Activated CD4-positive, alpha-beta T cell treated with anti-CD3 and anti-CD28 coated beads for 1 hour (primary cell): ENCODE measurements around the gene PIP5K1B.

Experiments
- DNase-seq: peaks from one replicate; pipeline ENCODE4 v3.0.0-alpha.2; 2020

PIP5K1B gene

GRCh38 chr9:68778635-68779034, 73.6 kb downstream of the PIP5K1B start:
- no peak for DNase-seq

- DNase-seq = peak; percentile 92
These were observed 74.7 kb downstream of the PIP5K1B start for GRCh38 chr9:68779558-68780379.

GRCh38 chr9:68780380-68780712, 75.3 kb downstream of the PIP5K1B start:
- no peak for DNase-seq

- no peak for DNase-seq
These were observed 75.7 kb downstream of the PIP5K1B start for GRCh38 chr9:68780720-68781119.

- no peak for DNase-seq
These were observed 76.9 kb downstream of the PIP5K1B start for GRCh38 chr9:68781928-68782327.

GRCh38 chr9:68782546-68782945, 77.5 kb downstream of the PIP5K1B start:
- DNase-seq = no peak

GRCh38 chr9:68785965-68786364, 80.9 kb downstream of the PIP5K1B start:
- DNase-seq = no peak

- DNase-seq = no peak
These were observed 86.1 kb downstream of the PIP5K1B start for GRCh38 chr9:68791169-68791568.

GRCh38 chr9:68793605-68794343, 88.7 kb downstream of the PIP5K1B start:
- DNase-seq = no peak

GRCh38 chr9:68794898-68795297, 89.9 kb downstream of the PIP5K1B start:
- no peak for DNase-seq

GRCh38 chr9:68795411-68795810, 90.4 kb downstream of the PIP5K1B start:
- no peak for DNase-seq

- no peak for DNase-seq
These were observed 92.1 kb downstream of the PIP5K1B start for GRCh38 chr9:68797116-68797515.

GRCh38 chr9:68798423-68798822, 93.4 kb downstream of the PIP5K1B start:
- DNase-seq = no peak

- DNase-seq = no peak
These were observed 95.8 kb downstream of the PIP5K1B start for GRCh38 chr9:68800836-68801235.

GRCh38 chr9:68802525-68803015, 97.5 kb downstream of the PIP5K1B start:
- DNase-seq = no peak

GRCh38 chr9:68804911-68805889, 100.2 kb downstream of the PIP5K1B start:
- DNase-seq = no peak

- DNase-seq = no peak
These were observed 101.0 kb downstream of the PIP5K1B start for GRCh38 chr9:68805890-68806517.

- DNase-seq = no peak
These were observed 103.4 kb downstream of the PIP5K1B start for GRCh38 chr9:68808338-68808890.

GRCh38 chr9:68817079-68817875, 112.2 kb downstream of the PIP5K1B start:
- DNase-seq = no peak

GRCh38 chr9:68819065-68819464, 114.0 kb downstream of the PIP5K1B start:
- no peak for DNase-seq

- DNase-seq = no peak
These were observed 116.9 kb downstream of the PIP5K1B start for GRCh38 chr9:68821911-68822310.
